ENCODE data around the gene BZW2. TPM values are rescaled to one million over a fixed set of nuclear protein-coding genes. Genes with fewer than 3 reads are reported as not detected.

The BZW2 gene
- total and polyA plus RNA-seq, 2 of the 13 experiments (the other 11 are each of a cell fraction or from before 2014, with no cell fraction given), result 21.8 to 95.2 TPM

GRCh38 chr7:16711730-16712129 lies 65.7 kb downstream of the BZW2 start:
- Histone ChIP-seq H2AFZ (ENCODE audit: low read length) (no peak overlapping the region), H3K9ac (ENCODE audit: insufficient read depth, low read depth, low read length) (no peak overlapping the region), H3K4me2 (ENCODE audit: low read depth, low read length) (no peak overlapping the region), H3K4me1 (ENCODE audit: insufficient read depth, low read length) (no peaks in the 10 kb centered on the region), H3K9me3 (ENCODE audit: low read length) (no peaks in the 10 kb centered on the region), H3K36me3 (replicated peaks in 1 of 2; ENCODE audit: control insufficient read depth in 1 of 2, insufficient read depth in 2 of 2, low read length in 2 of 2) (no peaks in the 10 kb centered on the region), H4K20me1 (ENCODE audit: insufficient read depth, low read length) (no peaks in the 10 kb centered on the region), H3K79me2 (ENCODE audit: insufficient read depth, low read length) (no peaks in the 10 kb centered on the region), H3K4me3 (replicated peaks in 1 of 3; ENCODE audit: insufficient read depth in 1 of 3, low read depth in 2 of 3, low read length in 3 of 3) (no peak overlapping the region), H3K27me3 (ENCODE audit: control insufficient read depth in 1 of 2, insufficient read depth in 2 of 2, low read length in 2 of 2) (no peaks in the 10 kb centered on the region), H3K27ac (ENCODE audit: extremely low read length, insufficient read depth, low read length) (no peak overlapping the region)
- 94% methylated on average over 4 of the region's 4 CpGs for WGBS (ENCODE audit: low lambda C conversion rate)
- ChIA-PET POLR2A (no interaction called here), CTCF (ENCODE audit: low intra/inter-chr PET ratio, low total read pairs) (no interaction called here)
- FAIRE-seq (no peak), DNase-seq (ENCODE audit: low spot score) (no peak), ATAC-seq (no peak)
- in situ Hi-C loops (cut with HindIII; ENCODE audit: extremely low pct_ligation_motif_present, low pct_unique_long_range_greater_than_20kb) (no loop called here), intact Hi-C loops (cut with micrococcal nuclease; ENCODE audit: unreplicated experiment) (no loop called here)
- BruUV-seq (replicated peaks), result no TSS peak
- TF ChIP-seq ZNF790 (CRISPR knock-in tag; IDR thresholded peaks at IDR 0.05; ENCODE audit: borderline replicate concordance) (no peak), REPIN1 (CRISPR knock-in tag; IDR thresholded peaks at IDR 0.05; ENCODE audit: borderline replicate concordance, low read depth) (no peak), MED1 (CRISPR knock-in tag; IDR thresholded peaks at IDR 0.05) (no peak)
- TF ChIP-seq, protein P1, sequence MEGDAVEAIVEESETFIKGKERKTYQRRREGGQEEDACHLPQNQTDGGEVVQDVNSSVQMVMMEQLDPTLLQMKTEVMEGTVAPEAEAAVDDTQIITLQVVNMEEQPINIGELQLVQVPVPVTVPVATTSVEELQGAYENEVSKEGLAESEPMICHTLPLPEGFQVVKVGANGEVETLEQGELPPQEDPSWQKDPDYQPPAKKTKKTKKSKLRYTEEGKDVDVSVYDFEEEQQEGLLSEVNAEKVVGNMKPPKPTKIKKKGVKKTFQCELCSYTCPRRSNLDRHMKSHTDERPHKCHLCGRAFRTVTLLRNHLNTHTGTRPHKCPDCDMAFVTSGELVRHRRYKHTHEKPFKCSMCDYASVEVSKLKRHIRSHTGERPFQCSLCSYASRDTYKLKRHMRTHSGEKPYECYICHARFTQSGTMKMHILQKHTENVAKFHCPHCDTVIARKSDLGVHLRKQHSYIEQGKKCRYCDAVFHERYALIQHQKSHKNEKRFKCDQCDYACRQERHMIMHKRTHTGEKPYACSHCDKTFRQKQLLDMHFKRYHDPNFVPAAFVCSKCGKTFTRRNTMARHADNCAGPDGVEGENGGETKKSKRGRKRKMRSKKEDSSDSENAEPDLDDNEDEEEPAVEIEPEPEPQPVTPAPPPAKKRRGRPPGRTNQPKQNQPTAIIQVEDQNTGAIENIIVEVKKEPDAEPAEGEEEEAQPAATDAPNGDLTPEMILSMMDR (CRISPR knock-in tag; IDR thresholded peaks at IDR 0.05), result no peak

DNA sequence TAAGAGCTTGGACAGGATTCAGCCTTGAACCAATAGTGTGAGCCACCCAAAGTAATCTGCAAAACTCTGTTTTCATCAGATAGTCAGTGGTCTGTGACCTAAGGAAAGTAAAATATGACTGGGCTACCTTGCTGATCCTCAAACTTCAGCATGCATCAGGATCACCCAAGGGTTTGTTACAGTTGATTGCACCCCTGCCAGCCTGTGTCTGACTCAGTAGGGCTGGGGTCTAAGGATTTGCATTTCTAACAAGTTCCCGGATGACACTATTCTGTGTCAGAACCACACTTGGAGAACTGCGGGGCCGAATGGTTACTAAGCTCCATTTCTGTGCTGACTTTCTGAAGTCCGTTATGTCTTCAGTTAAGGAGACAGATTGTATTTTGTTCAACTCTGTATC lies 66.9 kb downstream of the BZW2 start:
- H3K27ac ChIP-seq (ENCODE audit: extremely low read length, insufficient read depth, low read length), result no peak overlapping the region
- in situ Hi-C loops (cut with HindIII; ENCODE audit: extremely low pct_ligation_motif_present, low pct_unique_long_range_greater_than_20kb) (no loop called here), intact Hi-C loops (cut with micrococcal nuclease; ENCODE audit: unreplicated experiment) (no loop called here)
- TF ChIP-seq ZFP90 (CRISPR knock-in tag; IDR thresholded peaks at IDR 0.05; ENCODE audit: borderline replicate concordance) (no peak), RNF2 (conservative IDR thresholded peaks at IDR 0.05; ENCODE audit: low read depth) (no peak), ATF2 (CRISPR knock-in tag; IDR thresholded peaks at IDR 0.05) (no peak)
- TF ChIP-seq, protein P2, sequence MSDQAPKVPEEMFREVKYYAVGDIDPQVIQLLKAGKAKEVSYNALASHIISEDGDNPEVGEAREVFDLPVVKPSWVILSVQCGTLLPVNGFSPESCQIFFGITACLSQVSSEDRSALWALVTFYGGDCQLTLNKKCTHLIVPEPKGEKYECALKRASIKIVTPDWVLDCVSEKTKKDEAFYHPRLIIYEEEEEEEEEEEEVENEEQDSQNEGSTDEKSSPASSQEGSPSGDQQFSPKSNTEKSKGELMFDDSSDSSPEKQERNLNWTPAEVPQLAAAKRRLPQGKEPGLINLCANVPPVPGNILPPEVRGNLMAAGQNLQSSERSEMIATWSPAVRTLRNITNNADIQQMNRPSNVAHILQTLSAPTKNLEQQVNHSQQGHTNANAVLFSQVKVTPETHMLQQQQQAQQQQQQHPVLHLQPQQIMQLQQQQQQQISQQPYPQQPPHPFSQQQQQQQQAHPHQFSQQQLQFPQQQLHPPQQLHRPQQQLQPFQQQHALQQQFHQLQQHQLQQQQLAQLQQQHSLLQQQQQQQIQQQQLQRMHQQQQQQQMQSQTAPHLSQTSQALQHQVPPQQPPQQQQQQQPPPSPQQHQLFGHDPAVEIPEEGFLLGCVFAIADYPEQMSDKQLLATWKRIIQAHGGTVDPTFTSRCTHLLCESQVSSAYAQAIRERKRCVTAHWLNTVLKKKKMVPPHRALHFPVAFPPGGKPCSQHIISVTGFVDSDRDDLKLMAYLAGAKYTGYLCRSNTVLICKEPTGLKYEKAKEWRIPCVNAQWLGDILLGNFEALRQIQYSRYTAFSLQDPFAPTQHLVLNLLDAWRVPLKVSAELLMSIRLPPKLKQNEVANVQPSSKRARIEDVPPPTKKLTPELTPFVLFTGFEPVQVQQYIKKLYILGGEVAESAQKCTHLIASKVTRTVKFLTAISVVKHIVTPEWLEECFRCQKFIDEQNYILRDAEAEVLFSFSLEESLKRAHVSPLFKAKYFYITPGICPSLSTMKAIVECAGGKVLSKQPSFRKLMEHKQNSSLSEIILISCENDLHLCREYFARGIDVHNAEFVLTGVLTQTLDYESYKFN (CRISPR knock-in tag; conservative IDR thresholded peaks at IDR 0.05), result no peak
- H3K27me3 ChIP-seq (ENCODE audit: control insufficient read depth in 1 of 2, insufficient read depth in 2 of 2, low read length in 2 of 2), result no peaks in the 10 kb centered on the region
- CTCF ChIA-PET (ENCODE audit: low intra/inter-chr PET ratio, low total read pairs), result no interaction called here
- no peak for FAIRE-seq
- H3K36me3 ChIP-seq (replicated peaks in 1 of 2; ENCODE audit: control insufficient read depth in 1 of 2, insufficient read depth in 2 of 2, low read length in 2 of 2), result no peaks in the 10 kb centered on the region
- H3K4me3 ChIP-seq (replicated peaks in 1 of 3; ENCODE audit: insufficient read depth in 1 of 3, low read depth in 2 of 3, low read length in 3 of 3), result no peak overlapping the region
- no TSS peak for BruUV-seq (replicated peaks)
- H4K20me1 ChIP-seq (ENCODE audit: insufficient read depth, low read length), result no peaks in the 10 kb centered on the region
- DNase-seq (ENCODE audit: low spot score), result no peak
- 100% methylated on average over 4 of the region's 4 CpGs for WGBS (ENCODE audit: low lambda C conversion rate)
- H3K9ac ChIP-seq (ENCODE audit: insufficient read depth, low read depth, low read length), result no peak overlapping the region
- H2AFZ ChIP-seq (ENCODE audit: low read length), result no peak overlapping the region
- no peaks in the 10 kb centered on the region for H3K79me2 ChIP-seq (ENCODE audit: insufficient read depth, low read length)
- ATAC-seq, result no peak
- no peak overlapping the region for H3K4me2 ChIP-seq (ENCODE audit: low read depth, low read length)
- POLR2A ChIA-PET, result no interaction called here
- H3K9me3 ChIP-seq (ENCODE audit: low read length), result no peaks in the 10 kb centered on the region
- no peaks in the 10 kb centered on the region for H3K4me1 ChIP-seq (ENCODE audit: insufficient read depth, low read length)
